Measurements from ENCODE around the gene SGCE. TPM values are rescaled to one million over a fixed set of nuclear protein-coding genes. Genes with fewer than 3 reads are reported as not detected.

The SGCE gene
- total RNA-seq, 1 donor from 2014 or later, result 132 TPM

DNA sequence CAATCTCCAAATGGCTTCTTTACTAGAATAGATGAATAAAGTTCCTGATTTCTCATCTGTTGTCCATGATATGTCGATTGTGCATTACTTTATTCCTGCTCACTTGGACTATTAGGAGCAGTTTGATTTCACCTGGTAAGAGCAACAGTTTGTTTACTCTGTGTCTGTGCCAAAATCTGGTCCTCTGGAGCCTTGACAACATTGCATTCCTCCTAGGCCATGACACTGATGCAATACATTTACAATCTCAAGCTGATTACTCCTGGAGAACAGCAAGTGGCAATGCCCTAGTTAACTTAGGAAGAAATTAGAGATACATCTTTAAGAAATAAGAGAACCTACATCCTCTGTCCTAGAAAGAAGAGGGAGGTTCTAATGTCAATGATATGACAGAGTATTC lies 71.8 kb downstream of the SGCE start:
- intact Hi-C loops (cut with DNase I), result no loop called here
- no peak for ATAC-seq

GRCh38 chr7:94580601-94581000 lies 75.3 kb downstream of the SGCE start:
- intact Hi-C loops (cut with DNase I), result no loop called here
- peak; percentile 20 for ATAC-seq
- DNase-seq (ENCODE audit: low spot score), result no peak

More for the DNA sequence above, 71.8 kb downstream of the SGCE start:
- no peak for DNase-seq (ENCODE audit: low spot score)

- intact Hi-C loops (cut with DNase I), result no loop called here
- ATAC-seq (no peak), DNase-seq (ENCODE audit: low spot score) (no peak)
Measured at GRCh38 chr7:94579470-94579869, 76.5 kb downstream of the SGCE start.

GRCh38 chr7:94578614-94579013 lies 77.3 kb downstream of the SGCE start:
- DNase-seq (ENCODE audit: low spot score), result no peak
- no peak for ATAC-seq
- intact Hi-C loops (cut with DNase I), result no loop called here

- DNase-seq (ENCODE audit: low spot score) (no peak), ATAC-seq (no peak)
- intact Hi-C loops (cut with DNase I), result no loop called here
Measured at GRCh38 chr7:94577357-94577756, 78.6 kb downstream of the SGCE start.

GRCh38 chr7:94576316-94576715 lies 79.6 kb downstream of the SGCE start:
- no peak for ATAC-seq
- intact Hi-C loops (cut with DNase I), result no loop called here
- DNase-seq (ENCODE audit: low spot score), result no peak

DNA sequence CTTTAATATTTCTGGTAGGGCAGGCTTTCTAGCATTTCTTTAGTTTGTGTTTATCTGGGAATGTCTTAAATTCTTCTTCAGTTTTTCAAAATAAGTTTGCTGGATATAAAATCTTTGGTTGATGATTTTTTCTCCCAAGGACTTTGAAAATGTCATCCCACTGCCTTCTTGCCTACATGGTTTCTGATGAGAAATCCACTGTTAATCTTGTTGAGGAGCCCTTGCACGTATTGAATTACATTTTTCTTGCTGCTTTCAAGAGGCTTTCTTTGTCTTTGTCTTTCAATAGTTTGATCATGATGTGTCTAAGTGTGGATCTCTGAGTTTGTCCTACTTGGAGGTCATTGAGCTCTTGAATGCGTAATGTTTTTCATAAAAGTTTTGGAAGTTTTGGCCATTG lies 80.3 kb downstream of the SGCE start:
- no peak for ATAC-seq
- intact Hi-C loops (cut with DNase I), result no loop called here
- DNase-seq (ENCODE audit: low spot score), result no peak

GRCh38 chr7:94571816-94572215 lies 84.1 kb downstream of the SGCE start:
- DNase-seq (ENCODE audit: low spot score) (no peak), ATAC-seq (no peak)
- intact Hi-C loops (cut with DNase I), result no loop called here

DNA sequence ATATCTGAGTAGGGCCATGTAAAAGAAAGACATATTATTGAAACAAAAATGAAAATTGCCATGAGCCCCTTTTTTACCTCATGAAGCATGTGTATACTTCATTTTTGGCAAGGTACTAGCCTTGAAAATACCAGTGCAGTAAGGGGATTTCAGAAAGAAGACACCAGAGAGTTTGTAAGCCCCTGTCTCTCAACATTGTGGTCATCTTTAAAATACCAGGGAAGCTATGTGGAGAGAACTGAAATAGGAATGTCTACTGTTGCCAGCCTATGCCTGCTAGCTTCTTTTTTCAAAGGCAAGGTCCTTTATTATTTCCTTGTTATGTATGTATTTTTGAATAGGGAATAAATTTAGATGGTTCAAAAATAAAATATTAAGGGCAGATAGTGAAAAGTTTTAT lies 88.5 kb downstream of the SGCE start:
- intact Hi-C loops (cut with DNase I), result no loop called here
- ATAC-seq (no peak), DNase-seq (ENCODE audit: low spot score) (no peak)

DNA sequence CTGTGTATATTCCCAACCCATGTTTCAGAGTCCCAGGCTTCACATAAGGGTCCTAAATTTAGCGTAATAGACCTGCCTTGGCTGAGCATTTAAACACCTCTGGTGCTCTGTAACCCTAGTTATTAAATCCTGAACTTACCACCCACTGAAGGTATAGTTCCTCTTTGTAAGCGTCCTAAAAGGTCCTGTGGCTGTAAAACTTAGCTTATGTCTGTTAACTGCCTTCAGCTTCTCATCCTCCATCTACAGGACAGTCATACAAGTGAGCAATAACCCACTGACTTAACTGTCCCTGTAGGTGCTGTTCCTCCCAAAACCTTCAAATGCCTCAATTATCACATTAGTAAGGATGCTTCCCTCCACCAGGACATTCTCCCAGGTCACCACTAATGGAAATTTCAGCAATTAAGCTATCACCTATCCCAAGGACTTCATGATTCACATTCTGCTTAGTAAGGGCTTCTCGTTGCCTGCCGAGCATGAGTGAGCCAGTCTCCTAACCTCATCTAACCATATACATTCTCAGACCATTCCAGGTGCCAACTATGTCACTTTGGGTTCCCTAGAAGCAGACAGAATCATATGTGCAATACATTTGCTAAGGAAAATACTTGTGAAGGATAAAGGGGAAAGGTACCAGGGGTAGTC lies 90.6 kb downstream of the SGCE start:
- DNase-seq (ENCODE audit: low spot score) (no peak), ATAC-seq (no peak)
- intact Hi-C loops (cut with DNase I), result no loop called here

DNA sequence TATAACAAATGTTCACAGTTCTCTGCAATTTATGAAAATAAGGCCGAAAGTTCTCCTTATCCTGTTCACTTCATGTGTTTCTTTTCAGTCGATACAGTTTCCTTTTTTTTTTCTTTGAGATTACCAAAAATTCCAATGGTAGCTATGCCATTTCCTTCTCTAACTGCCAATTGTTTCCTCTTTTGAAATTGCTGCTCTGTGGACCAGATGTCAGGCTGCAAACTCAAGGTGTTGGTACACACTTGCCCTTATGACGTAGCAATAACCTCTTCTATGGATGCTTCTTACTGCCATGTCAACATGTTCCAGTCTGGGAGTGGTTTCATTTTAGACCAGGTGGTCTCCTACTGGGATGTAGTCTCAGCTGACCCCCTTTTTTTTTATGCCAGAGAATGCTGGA lies 93.4 kb downstream of the SGCE start:
- DNase-seq (ENCODE audit: low spot score) (no peak), ATAC-seq (no peak)
- intact Hi-C loops (cut with DNase I), result loop anchor here (5.0 kb wide), 1 partner anchor 1605 kb away; no protein-coding TSS in a partner anchor

DNA sequence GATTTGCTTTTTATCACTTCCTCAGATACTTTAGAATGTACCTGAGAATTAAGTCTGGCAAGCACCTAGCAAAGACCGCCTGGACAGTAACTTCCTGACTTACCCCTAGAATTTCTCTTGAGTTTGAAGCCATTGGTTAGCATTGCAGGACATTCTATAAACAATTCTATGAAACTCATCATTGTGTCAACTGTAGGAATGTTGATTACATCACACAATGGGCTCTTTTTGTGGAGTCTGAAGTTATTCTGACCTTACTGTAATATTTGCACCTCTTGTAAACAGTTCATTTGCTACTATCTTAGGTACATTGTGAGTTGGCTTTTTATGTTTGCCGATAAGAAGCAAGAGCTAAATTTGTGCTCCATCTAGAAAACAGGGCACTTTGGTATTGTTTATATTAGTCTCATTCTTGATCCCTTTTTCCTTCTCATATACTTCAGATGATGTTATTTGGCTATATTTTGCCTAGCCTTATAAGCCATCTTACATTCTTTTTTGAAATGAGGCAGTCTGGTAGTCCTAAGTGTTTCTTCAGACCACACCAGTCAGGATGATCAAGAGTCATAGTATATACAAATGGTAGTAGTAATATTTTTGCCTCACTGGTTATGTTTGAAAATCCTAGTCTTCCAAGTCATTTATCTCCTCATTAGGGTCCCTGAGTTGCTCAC lies 94.0 kb downstream of the SGCE start:
- intact Hi-C loops (cut with DNase I), result loop anchor here (5.0 kb wide), 1 partner anchor 1605 kb away; no protein-coding TSS in a partner anchor
- DNase-seq (ENCODE audit: low spot score), result no peak
- ATAC-seq, result no peak

DNA sequence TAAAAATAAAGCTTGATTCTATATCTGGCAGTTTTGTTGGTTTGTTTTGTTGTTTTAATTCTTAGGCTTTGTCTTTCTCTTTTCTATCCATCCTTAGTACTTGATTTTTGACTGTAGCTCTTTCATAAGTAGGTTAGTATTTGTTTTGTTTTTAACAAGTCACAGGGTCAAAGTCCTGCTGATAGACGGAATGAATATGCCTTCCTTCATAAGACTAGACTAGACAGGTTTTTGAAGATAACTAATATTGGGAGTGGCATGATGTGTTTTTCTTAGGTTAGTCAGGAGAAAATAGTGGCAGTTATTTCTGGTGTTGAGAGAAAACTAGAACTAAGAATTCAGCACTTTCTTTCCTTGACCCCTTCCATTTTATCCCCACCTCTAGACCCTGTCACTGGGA lies 96.0 kb downstream of the SGCE start:
- DNase-seq (ENCODE audit: low spot score), result no peak
- intact Hi-C loops (cut with DNase I), result loop anchor here (5.0 kb wide), 1 partner anchor 1607 kb away; no protein-coding TSS in a partner anchor
- ATAC-seq, result no peak

DNA sequence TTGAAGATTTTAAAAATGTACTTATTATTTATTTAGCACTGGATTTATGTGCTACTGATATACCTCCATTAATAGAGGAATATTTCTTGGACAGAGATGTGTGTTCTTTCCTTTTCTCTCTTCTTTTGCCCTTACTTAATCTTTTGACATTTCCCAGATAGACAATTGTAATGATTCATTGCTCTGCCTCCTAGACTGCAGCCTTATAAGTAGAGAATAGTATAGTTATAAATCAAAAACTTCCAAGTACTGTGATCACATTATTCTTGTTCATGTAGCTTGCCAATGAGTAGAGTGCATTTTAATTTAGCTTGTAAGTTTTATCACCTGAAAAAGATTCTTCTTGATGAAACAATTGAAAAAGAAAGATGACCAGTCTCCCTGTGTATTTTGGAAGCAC lies 98.7 kb downstream of the SGCE start:
- ATAC-seq (no peak), DNase-seq (ENCODE audit: low spot score) (no peak)
- intact Hi-C loops (cut with DNase I), result no loop called here

DNA sequence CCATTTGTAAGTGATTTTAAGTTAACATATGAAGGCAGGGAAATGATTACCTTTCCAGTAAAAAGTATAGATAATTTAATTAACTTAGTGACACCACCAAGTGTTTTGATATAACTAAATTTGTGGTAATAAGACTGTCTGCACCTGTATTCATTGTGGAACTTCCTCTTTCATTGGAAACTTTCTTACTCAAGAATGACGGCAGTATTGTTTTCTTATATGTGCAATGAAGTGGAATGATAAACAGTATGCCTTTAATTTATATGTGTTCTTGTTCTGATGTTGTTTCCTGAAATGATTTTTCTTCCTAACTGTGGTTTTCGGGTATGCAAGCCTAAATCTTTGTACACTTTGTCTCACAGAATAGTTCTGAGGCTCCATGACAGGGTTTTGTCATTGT lies 99.9 kb downstream of the SGCE start:
- DNase-seq (ENCODE audit: low spot score), result no peak
- no peak for ATAC-seq
- intact Hi-C loops (cut with DNase I), result no loop called here

DNA sequence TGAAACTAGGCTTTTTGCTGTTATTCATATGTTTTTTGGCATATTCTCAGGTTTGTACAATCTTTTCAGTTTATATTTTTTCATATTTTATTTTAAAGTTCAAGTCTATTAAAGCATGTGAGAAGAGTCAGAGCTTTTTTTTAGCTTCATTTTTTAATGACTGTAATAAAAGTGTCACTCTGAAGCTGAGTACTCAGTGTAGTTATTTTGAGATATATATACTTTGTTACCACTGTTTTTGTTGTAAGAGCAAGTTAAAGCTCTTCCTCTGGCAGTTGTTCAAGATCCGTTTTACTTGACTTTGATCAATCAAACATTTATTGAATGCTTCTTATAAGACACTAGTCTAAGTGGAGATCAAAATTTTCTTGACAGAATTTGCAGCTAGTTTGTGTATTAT lies 108.8 kb downstream of the SGCE start:
- DNase-seq (ENCODE audit: low spot score), result no peak
- ATAC-seq, result no peak
- intact Hi-C loops (cut with DNase I), result no loop called here

- DNase-seq (ENCODE audit: low spot score) (no peak), ATAC-seq (no peak)
Measured at GRCh38 chr7:94540428-94540827, 115.5 kb downstream of the SGCE start.

More at GRCh38 chr7:94540428-94540827, 115.5 kb downstream of the SGCE start:
- intact Hi-C loops (cut with DNase I), result no loop called here

Measured in sciatic nerve (tissue), 2 donors.